H1 (cell line): Measurements from ENCODE around the gene ZNF516. TPM values are rescaled to one million over a fixed set of nuclear protein-coding genes. Genes with fewer than 3 reads are reported as not detected.

Experiments
- CTCF ChIA-PET: fragments of 300-600 bp; sonication (Branson Sonifier 250); formaldehyde crosslinking; loops from one replicate; lab custom pipeline; 2021; ENCODE audit not compliant: partially characterized antibody; lab: Charles Lee
- POLR2A ChIA-PET: fragments of 300-600 bp; sonication (Branson Sonifier 250); formaldehyde crosslinking; loops from one replicate; lab custom pipeline; 2021; ENCODE audit warnings: inconsistent platforms; ENCODE audit not compliant: partially characterized antibody; lab: Charles Lee
- DNase-seq, 2 experiments: peaks; one replicate each; pipeline versions ENCODE4 v3.0.0 to v3.0.0-alpha.2; 2010 to 2022; ENCODE audit warnings: low spot score in 2 of 2, low read depth in 1 of 2, mixed read lengths in 1 of 2
- FAIRE-seq: peaks from 2 replicates; lab custom pipeline; 2011; peaks lifted over from hg19 to GRCh38; lab: Jason Lieb, UNC
- H2AFZ ChIP-seq: 2 replicates; pipeline ENCODE4 v1.8.1; 2012; ENCODE audit warnings: low read length, inconsistent platforms
- H2AK5ac ChIP-seq: 2 replicates; pipeline ENCODE4 v1.6.1; 2013; ENCODE audit warnings: low read depth, low read length
- H2BK120ac ChIP-seq: replicated peaks from 2 replicates; pipeline ENCODE3; 2013; ENCODE audit warnings: low read depth, low read length, inconsistent platforms
- H2BK12ac ChIP-seq: 2 replicates; pipeline ENCODE4 v1.6.1; 2013; ENCODE audit warnings: low read depth, low read length
- H2BK15ac ChIP-seq: 2 replicates; pipeline ENCODE4 v1.6.1; 2013; ENCODE audit warnings: low read length
- H2BK20ac ChIP-seq: 2 replicates; pipeline ENCODE4 v1.6.1; 2013; ENCODE audit warnings: low read length
- H2BK5ac ChIP-seq: 2 replicates; pipeline ENCODE4 v1.6.1; 2013; ENCODE audit warnings: low read depth, low read length
- H3K14ac ChIP-seq: 2 replicates; pipeline ENCODE4 v1.6.1; 2013; ENCODE audit warnings: inconsistent platforms; ENCODE audit not compliant: insufficient read length
- H3K18ac ChIP-seq: 2 replicates; pipeline ENCODE4 v1.6.1; 2013; ENCODE audit warnings: low read length; ENCODE audit errors: extremely low read depth
- H3K23ac ChIP-seq: 2 replicates; pipeline ENCODE4 v1.6.1; 2013; ENCODE audit warnings: inconsistent platforms; ENCODE audit not compliant: insufficient read length
- H3K23me2 ChIP-seq: 2 replicates; pipeline ENCODE4 v1.6.1; 2013; ENCODE audit warnings: low read depth, low read length
- H3K27ac ChIP-seq: 2 replicates; pipeline ENCODE4 v1.6.1; 2011; ENCODE audit warnings: low read depth, low read length, inconsistent platforms
- H3K27me3 ChIP-seq, 4 experiments: replicated peaks in 1 of 4; 1 replicate in 1 of 4; 2 replicates in 3 of 4; pipeline versions ENCODE4 v1.6.1 to v1.8.1; 2011 to 2013; ENCODE audit warnings: low read length in 3 of 4, mild to moderate bottlenecking in 3 of 4, inconsistent platforms in 2 of 4, mixed read lengths in 2 of 4, moderate library complexity in 1 of 4; ENCODE audit not compliant: control insufficient read depth in 3 of 4, insufficient read depth in 3 of 4; ENCODE audit errors: extremely low read depth in 1 of 4
- H3K36me3 ChIP-seq, 4 experiments: 2 replicates each; pipeline versions ENCODE4 v1.6.1 to v1.8.1; 2011 to 2013; ENCODE audit warnings: mild to moderate bottlenecking in 4 of 4, low read length in 3 of 4, moderate library complexity in 2 of 4, control low read depth in 1 of 4, inconsistent platforms in 1 of 4; ENCODE audit not compliant: insufficient read depth in 4 of 4, control insufficient read depth in 2 of 4
- H3K4ac ChIP-seq: replicated peaks from 2 replicates; pipeline ENCODE3; 2013; ENCODE audit warnings: low read length, low read depth, mixed read lengths, inconsistent platforms; ENCODE audit not compliant: insufficient read length
- H3K4me1 ChIP-seq, 4 experiments: replicated peaks in 1 of 4; 1 replicate in 1 of 4; 2 replicates in 3 of 4; pipeline versions ENCODE4 v1.6.1 to v1.8.1; 2011 to 2013; ENCODE audit warnings: low read length in 3 of 4, inconsistent platforms in 2 of 4, mixed read lengths in 1 of 4; ENCODE audit not compliant: insufficient read depth in 4 of 4, control insufficient read depth in 3 of 4
- H3K4me2 ChIP-seq, 2 experiments: 2 replicates each; pipeline versions ENCODE4 v1.6.1 to v1.8.1; 2011 to 2013; ENCODE audit warnings: low read depth in 2 of 2, low read length in 2 of 2, control low read depth in 1 of 2, inconsistent platforms in 1 of 2, mild to moderate bottlenecking in 1 of 2; ENCODE audit not compliant: insufficient read depth in 1 of 2
- H3K4me3 ChIP-seq, 4 experiments: fragments of 200-600, 300-600 bp in 1 of 4; sonication (generic), shearing (Covaris generic), sonication (Bioruptor Twin) in 1 of 4; 2 replicates each; pipeline versions ENCODE4 v1.5.1 to v1.8.1; 2011 to 2016; ENCODE audit warnings: low read length in 4 of 4, low read depth in 3 of 4, control low read depth in 2 of 4, inconsistent platforms in 2 of 4, mild to moderate bottlenecking in 2 of 4, mixed read lengths in 1 of 4, moderate library complexity in 1 of 4; ENCODE audit not compliant: insufficient read depth in 2 of 4; ENCODE audit errors: extremely low read depth in 1 of 4
- H3K56ac ChIP-seq: replicated peaks from 2 replicates; pipeline ENCODE3; 2013; ENCODE audit warnings: low read depth, mild to moderate bottlenecking, mixed read lengths, low read length, inconsistent platforms; ENCODE audit not compliant: insufficient read length
- H3K79me1 ChIP-seq: 2 replicates; pipeline ENCODE4 v1.6.1; 2013; ENCODE audit warnings: low read depth, low read length, control low read depth
- H3K79me2 ChIP-seq, 2 experiments: 2 replicates each; pipeline versions ENCODE4 v1.6.1 to v1.8.1; 2012 to 2013; ENCODE audit warnings: low read length in 2 of 2, mild to moderate bottlenecking in 2 of 2, inconsistent platforms in 1 of 2; ENCODE audit not compliant: insufficient read depth in 2 of 2, control insufficient read depth in 1 of 2
- H3K9ac ChIP-seq, 4 experiments: replicated peaks in 1 of 4; 1 replicate in 1 of 4; 2 replicates in 3 of 4; pipeline versions ENCODE4 v1.6.1 to v1.8.1; 2011 to 2013; ENCODE audit warnings: low read depth in 3 of 4, low read length in 3 of 4, control low read depth in 2 of 4, mild to moderate bottlenecking in 2 of 4, moderate library complexity in 2 of 4, inconsistent platforms in 1 of 4; ENCODE audit errors: extremely low read depth in 1 of 4
- H3K9me3 ChIP-seq, 2 experiments: 2 replicates each; pipeline versions ENCODE4 v1.6.1 to v1.8.1; 2012 to 2013; ENCODE audit warnings: mild to moderate bottlenecking in 2 of 2, moderate library complexity in 2 of 2, control low read depth in 1 of 2, inconsistent platforms in 1 of 2, low read depth in 1 of 2, low read length in 1 of 2, mixed read lengths in 1 of 2; ENCODE audit not compliant: insufficient read depth in 2 of 2
- H4K20me1 ChIP-seq, 2 experiments: replicated peaks in 1 of 2; 2 replicates each; pipeline versions ENCODE3 to v1.8.1; 2011 to 2013; ENCODE audit warnings: inconsistent platforms in 2 of 2, low read length in 2 of 2, mild to moderate bottlenecking in 1 of 2; ENCODE audit not compliant: insufficient read depth in 2 of 2, control insufficient read depth in 1 of 2
- H4K5ac ChIP-seq: 2 replicates; pipeline ENCODE4 v1.6.1; 2013; ENCODE audit warnings: low read length, low read depth, mixed read lengths, inconsistent platforms; ENCODE audit not compliant: insufficient read length
- H4K8ac ChIP-seq: 2 replicates; pipeline ENCODE4 v1.8.0; 2013; ENCODE audit warnings: mild to moderate bottlenecking, moderate library complexity, low read length, inconsistent platforms; ENCODE audit not compliant: insufficient read depth; ENCODE audit errors: extremely low read depth
- H4K91ac ChIP-seq: replicated peaks from 2 replicates; pipeline ENCODE3; 2013; ENCODE audit warnings: low read length, mixed read lengths, inconsistent platforms; ENCODE audit not compliant: insufficient read length
- ATF3 ChIP-seq: IDR thresholded peaks from 2 replicates; pipeline ENCODE4 v1.6.1; 2011; ENCODE audit warnings: low read depth, mild to moderate bottlenecking, low read length; ENCODE audit not compliant: insufficient read depth
- CEBPB ChIP-seq: IDR thresholded peaks from 2 replicates; pipeline ENCODE4 v1.6.1; 2012; ENCODE audit warnings: low read depth, low read length
- FOSL1 ChIP-seq: IDR thresholded peaks from 2 replicates; pipeline ENCODE4 v1.6.1; 2011; ENCODE audit warnings: mild to moderate bottlenecking, low read depth, low read length, moderate library complexity; ENCODE audit not compliant: insufficient read depth
- GABPA ChIP-seq: IDR thresholded peaks from 2 replicates; pipeline ENCODE4 v1.6.1; 2011; ENCODE audit warnings: mild to moderate bottlenecking, low read length, moderate library complexity, borderline replicate concordance; ENCODE audit not compliant: insufficient read depth
- NANOG ChIP-seq: IDR thresholded peaks from 2 replicates; pipeline ENCODE4 v1.6.1; 2011; ENCODE audit warnings: low read length, low read depth, mild to moderate bottlenecking, inconsistent platforms; ENCODE audit not compliant: insufficient read depth, poor library complexity, severe bottlenecking
- POU5F1 ChIP-seq: IDR thresholded peaks from 2 replicates; pipeline ENCODE4 v1.6.1; 2011; ENCODE audit warnings: low read depth, mild to moderate bottlenecking, low read length, moderate library complexity
- RNF2 ChIP-seq: fragments of 200-900, 300-1000 bp; sonication (generic); IDR thresholded peaks from 2 replicates; pipeline ENCODE4 v1.7.1; 2016; ENCODE audit warnings: borderline replicate concordance, low read depth, mild to moderate bottlenecking, antibody characterized with exemption, low read length; ENCODE audit not compliant: poor library complexity, severe bottlenecking; ENCODE audit errors: missing control alignments
- SIN3A ChIP-seq, 2 experiments: IDR thresholded peaks in 1 of 2; conservative IDR thresholded peaks in 1 of 2; 2 replicates each; pipeline ENCODE4 v1.6.1; 2011 to 2012; ENCODE audit warnings: low read length in 2 of 2, improper control_type of control experiment in 1 of 2, low read depth in 1 of 2, mild to moderate bottlenecking in 1 of 2
- SP2 ChIP-seq: IDR thresholded peaks from 2 replicates; pipeline ENCODE4 v1.6.1; 2012; ENCODE audit warnings: mild to moderate bottlenecking, low read length, inconsistent platforms
- SUZ12 ChIP-seq: fragments of 200-600 bp; sonication (generic); IDR thresholded peaks from 2 replicates; pipeline ENCODE4 v1.6.1; 2012; ENCODE audit warnings: mild to moderate bottlenecking, inconsistent platforms, low read length, moderate library complexity, mixed read lengths
- TCF12 ChIP-seq: IDR thresholded peaks from 2 replicates; pipeline ENCODE4 v1.6.1; 2011; ENCODE audit warnings: low read depth, mild to moderate bottlenecking, low read length
- WGBS, 2 experiments: shearing (Covaris generic) in 1 of 2; methylation state at CpG; one replicate each; pipeline versions ENCODE4 v1.1.6 to v1.1.7; 2013 to 2015; ENCODE audit warnings: low lambda C conversion rate in 2 of 2, mixed read lengths in 2 of 2, inconsistent platforms in 1 of 2, low coverage in 1 of 2, missing lambda C conversion rate in 1 of 2; ENCODE audit not compliant: insufficient replicate concordance in 2 of 2, insufficient coverage in 1 of 2, insufficient read length in 1 of 2; ENCODE audit errors: extremely low coverage in 1 of 2, missing lambda C conversion rate in 1 of 2; 5-methylcytosine and 5-hydroxymethylcytosine counted together
- polyA plus RNA-seq, 7 experiments: library from polyadenylated mRNA; depleted of rRNA in 3 of 7; stranded (reverse) in 5 of 7; unstranded in 2 of 7; fragments of >200 nt in 5 of 7; fragments of 200-250 nt in 2 of 7; gene quantifications; 1 replicate in 5 of 7; 2 replicates in 1 of 7; 4 replicates in 1 of 7; pipeline versions ENCODE4 v1.2.1 to v1.2.3, GENCODE V29; 2011 to 2013; ENCODE audit warnings: missing spikeins in 2 of 7, mixed read lengths in 2 of 7
- total RNA-seq: library from RNA; stranded (reverse); fragmentation: NEBNext Ultra II Directional; extraction: Animal tissue kit (Norgen Biotek cat#: 25700); gene quantifications from 2 replicates; pipeline ENCODE4 v1.2.1, GENCODE V29; 2021

ZNF516 gene
- total and polyA plus RNA-seq, 2 of the 8 experiments (the other 6 are each of a cell fraction or from before 2014, with no cell fraction given): 7.3 to 17.0 TPM

GRCh38 chr18:76410660-76411417 is 84.2 kb downstream of the ZNF516 start:
- Histone ChIP-seq H3K23me2 (no peaks in the 10 kb centered on the region), H3K4me1 (peaks cover 0 to 6% (median 1%) of the 10 kb centered on the region in 4 experiments; a peak in 2 of 7 replicates), H4K20me1 (peaks cover 0 to under 1% of the 10 kb centered on the region in 2 experiments), H2BK5ac (no peak overlapping the region), H2AFZ (no peak overlapping the region), H3K9ac (no peak overlapping the region), H3K79me1 (peaks cover 7% of the 10 kb centered on the region; the same call in 1 of the 2 replicates), H3K4ac (no peak overlapping the region), H2BK120ac (no peak overlapping the region), H3K27ac (no peak overlapping the region), H3K4me3 (no peak overlapping the region), H3K14ac (no peak overlapping the region), H3K4me2 (no peak overlapping the region), H3K27me3 (no peaks in the 10 kb centered on the region), H3K79me2 (peaks cover 0 to 2% of the 10 kb centered on the region in 2 experiments; a peak in 1 of 4 replicates), H3K9me3 (no peaks in the 10 kb centered on the region), H2BK12ac (no peak overlapping the region), H2BK20ac (no peak overlapping the region), H2BK15ac (no peak overlapping the region), H3K36me3 (no peaks in the 10 kb centered on the region), H3K56ac (no peak overlapping the region), H4K91ac (no peak overlapping the region), H2AK5ac (0 out of 2 replicates have a peak overlapping the region, but pooled peaks have one; percentile 29), H4K5ac (no peak overlapping the region), H3K18ac (no peak overlapping the region), H4K8ac (no peak overlapping the region), H3K23ac (no peak overlapping the region)
- POLR2A ChIA-PET: no interaction called here
- DNase-seq (no peak), FAIRE-seq (no peak)
- CTCF ChIA-PET: interaction anchor here (0.7 to 4.7 kb wide), 3 partner anchors 10 to 15 kb away, joined by 3 to 33 read pairs (median 27); no protein-coding TSS in a partner anchor
- 88% methylated on average over 11 of the region's 11 CpGs; no CpG with 5 or more reads in 1 of the 2 experiments for whole genome bisulfite sequencing, 2 experiments
- TF ChIP-seq RNF2 (no peak), FOSL1 (no peak), ATF3 (no peak), SP2 (no peak), TCF12 (no peak), CEBPB (no peak), NANOG (no peak), POU5F1 (no peak), GABPA (no peak), SUZ12 (no peak), SIN3A (conservative IDR thresholded peaks at IDR 0.05 in 1 of 2, IDR thresholded peaks at IDR 0.05 in 1 of 2; ENCODE audit: low read depth in 1 of 2, low read length in 2 of 2) (no peak)
